GM18502 (cell line): ENCODE measurements around the gene TTC39A.

Source experiments
- ATAC-seq: cut with Tn5 transposase; IDR thresholded peaks from one replicate; pipeline ENCODE4 v1.9.1; 2021; ENCODE audit warnings: mild to moderate bottlenecking; ENCODE audit not compliant: unreplicated experiment, poor library complexity

TTC39A gene

DNA sequence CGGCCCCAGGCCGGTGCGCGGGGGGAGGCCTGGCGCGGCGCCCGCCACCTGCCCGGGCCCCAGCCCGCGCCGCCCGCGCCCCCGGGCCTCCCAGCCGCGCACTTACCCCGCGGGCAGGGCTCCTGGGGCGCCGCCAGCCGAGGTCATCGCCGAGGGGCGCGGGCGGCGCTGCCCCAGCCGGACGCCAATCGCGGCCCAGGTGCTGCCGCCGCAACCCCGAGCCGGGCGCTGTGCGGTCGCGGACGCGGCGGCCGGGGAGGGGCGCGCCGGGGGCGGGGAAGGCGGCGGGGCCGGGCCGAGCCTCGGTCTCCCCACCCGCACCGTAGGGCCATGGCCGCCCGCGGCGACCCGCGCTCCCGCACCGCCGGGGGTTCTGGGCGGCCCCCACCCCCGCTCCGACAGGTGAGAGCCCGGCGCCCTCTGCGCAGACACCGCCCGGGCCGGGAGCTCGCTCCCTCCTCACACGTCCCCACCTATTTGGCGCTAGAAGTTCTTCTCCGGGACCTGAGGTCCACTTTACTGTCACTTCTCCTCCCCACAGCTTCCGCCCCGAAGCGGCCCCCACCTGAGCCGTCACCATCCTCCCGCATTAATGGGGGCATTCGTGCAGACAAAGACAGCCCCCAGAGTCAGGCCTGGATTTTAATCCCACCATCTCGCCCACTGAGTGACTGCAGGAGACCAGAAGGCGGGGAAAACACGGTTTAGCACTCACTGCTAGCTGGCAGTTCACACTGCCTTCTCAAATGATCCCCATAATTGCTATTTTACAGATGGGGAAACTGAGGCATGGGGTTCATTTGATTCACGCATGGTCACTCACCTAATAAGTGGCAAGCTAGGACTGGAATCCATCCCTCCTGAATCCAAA lies at the start of gene TTC39A:
Gene TTC39A, minus strand, starts transcription at position 232 of the 871 bp plus-strand sequence. Its CDS starts 85 bp downstream, at position 147.
- ATAC-seq: no peak

DNA sequence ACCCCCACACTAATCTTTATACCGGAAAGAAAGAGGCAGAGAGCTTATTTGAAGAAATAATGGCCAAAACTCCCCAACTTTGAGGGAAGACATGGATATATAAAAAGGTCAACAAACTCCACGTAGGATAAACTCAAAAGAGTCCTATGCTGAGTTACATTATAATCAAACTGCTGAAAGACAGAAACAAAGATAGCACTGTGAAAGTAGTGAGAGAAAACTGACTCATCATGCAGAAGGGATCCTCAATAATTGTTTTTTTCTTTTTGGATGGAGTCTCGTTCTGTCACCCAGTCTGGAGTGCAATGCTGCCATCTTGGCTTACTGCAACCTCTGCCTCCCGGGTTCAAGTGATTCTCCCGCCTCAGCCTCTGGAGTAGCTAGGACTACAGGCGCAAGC lies 48.5 kb upstream of the TTC39A start:
- no peak for ATAC-seq

GRCh38 chr1:51373898-51374297 lies 43.5 kb upstream of the TTC39A start:
- ATAC-seq: no peak

DNA sequence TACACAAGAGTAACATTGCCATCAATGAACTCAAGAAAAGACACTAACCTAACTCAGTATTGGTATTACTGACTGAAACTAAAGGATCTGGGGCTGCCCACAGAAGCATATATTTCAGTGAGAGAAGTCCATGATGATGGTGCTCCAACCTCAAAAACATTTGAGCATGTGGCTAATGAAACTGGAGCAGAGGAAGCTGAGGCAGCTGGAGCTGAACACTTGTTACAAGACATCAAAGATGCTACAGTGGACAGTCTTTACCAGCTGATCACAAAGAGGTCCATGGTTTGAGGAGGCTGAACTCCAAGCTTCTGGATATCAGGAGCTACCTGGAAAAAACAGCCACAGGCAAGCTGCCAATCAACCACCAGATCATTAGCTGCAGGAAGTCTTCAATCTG lies 42.2 kb upstream of the TTC39A start:
- no peak for ATAC-seq

- no peak for ATAC-seq
These were observed 38.8 kb upstream of the TTC39A start for GRCh38 chr1:51369171-51369570.

DNA sequence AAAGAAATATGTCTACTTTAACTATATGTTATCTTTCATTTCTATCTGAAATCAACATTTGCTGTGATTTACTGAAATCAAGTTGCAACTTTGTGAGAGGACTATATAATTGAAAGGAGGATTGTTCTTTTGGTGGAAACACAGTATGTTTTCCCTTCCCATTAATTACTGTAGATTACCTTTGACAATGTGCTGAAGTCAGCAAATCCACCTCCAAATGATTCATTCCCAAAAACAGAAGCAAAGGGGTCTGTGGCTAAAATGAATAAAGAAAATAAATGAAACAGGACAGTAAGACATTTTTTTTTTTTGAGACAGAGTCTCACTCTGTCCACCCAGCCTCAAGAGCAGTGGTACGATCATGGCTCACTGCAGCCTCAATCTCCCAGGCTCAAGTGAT lies 35.4 kb upstream of the TTC39A start:
- ATAC-seq: no peak

- ATAC-seq: no peak
These were observed 29.5 kb upstream of the TTC39A start for GRCh38 chr1:51359879-51360278.

GRCh38 chr1:51355382-51355781 lies 25.0 kb upstream of the TTC39A start:
- no peak for ATAC-seq

DNA sequence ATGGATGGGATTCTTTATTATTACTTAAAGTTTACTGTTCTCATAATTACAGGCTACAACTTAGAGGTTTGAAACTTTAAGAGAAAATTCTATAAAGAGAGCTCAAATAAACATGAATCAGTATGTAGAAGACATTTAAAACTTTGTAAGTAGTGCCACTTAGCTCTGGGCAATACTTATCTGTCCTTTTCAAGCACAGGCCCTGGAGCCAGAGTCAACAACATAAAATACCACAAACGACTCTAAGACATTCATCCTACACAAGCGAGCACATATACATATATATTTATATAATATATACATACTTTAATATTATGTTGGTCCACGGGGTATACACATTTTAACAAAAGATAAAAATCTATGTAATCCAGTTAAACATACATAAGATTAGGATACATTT lies 24.1 kb upstream of the TTC39A start:
- no peak for ATAC-seq

DNA sequence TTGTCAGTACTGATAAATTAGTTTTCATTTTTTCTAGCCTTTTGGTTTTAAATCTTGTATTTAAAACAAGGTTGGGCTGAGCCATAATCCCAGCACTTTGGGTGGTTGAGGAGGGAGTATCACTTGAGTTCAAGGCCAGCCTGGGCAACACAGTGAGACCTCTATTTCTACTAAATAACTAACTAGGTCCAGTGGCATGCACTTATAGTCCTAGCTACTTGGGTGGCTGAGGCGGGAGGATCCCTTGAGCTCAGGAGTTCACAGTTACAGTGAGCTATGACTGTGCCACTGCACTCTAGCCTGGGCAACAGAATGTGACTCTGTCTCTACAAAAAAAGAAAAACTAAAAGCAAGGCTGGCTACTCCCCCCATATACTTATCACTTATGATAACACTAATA lies 21.5 kb upstream of the TTC39A start:
- ATAC-seq: no peak

- ATAC-seq: no peak
These were observed 19.5 kb upstream of the TTC39A start for GRCh38 chr1:51349862-51350261.

- ATAC-seq: no peak
These were observed 17.8 kb upstream of the TTC39A start for GRCh38 chr1:51348147-51348527.

- ATAC-seq: no peak
These were observed 17.2 kb upstream of the TTC39A start for GRCh38 chr1:51347398-51348146.

DNA sequence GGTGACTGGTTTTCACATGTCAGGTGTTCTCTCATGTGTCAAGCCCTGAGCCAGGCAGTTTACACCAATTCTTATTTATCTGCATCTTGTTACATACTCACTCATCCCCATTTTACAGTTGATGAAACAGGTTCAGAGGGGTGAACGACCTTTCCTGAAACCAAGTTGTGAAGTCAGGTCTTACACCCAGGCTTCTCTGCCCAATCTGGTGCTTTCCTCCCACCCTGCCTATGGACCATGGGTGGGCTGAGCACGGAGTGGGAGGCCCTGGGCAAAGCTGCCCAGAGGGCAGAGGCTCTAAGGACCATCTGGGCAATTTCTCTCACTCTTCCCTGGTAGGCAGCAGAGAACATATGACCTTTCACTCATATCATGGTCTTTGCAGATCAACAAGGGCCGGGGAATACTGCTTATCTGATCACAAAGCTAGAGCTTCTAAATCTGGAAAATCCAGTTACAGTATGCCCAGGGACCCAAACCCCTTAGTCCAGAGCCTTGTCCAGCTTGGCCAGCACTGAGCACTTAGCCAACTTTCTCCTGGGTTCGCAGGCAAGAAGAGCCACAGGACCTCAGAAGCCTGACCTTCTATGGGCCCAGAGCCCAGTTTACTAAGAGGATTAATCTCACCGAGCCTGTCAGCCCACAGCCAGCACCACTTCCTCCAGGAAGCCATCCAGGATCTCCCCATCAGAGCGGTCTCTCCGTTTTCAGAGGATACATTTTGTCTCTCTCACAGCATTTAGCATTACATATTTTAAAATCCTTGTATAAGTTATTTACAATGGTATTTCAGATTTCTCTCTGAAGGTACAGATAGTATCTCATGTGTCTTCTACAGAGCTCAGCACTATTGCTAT lies 16.0 kb upstream of the TTC39A start:
- no peak for ATAC-seq

DNA sequence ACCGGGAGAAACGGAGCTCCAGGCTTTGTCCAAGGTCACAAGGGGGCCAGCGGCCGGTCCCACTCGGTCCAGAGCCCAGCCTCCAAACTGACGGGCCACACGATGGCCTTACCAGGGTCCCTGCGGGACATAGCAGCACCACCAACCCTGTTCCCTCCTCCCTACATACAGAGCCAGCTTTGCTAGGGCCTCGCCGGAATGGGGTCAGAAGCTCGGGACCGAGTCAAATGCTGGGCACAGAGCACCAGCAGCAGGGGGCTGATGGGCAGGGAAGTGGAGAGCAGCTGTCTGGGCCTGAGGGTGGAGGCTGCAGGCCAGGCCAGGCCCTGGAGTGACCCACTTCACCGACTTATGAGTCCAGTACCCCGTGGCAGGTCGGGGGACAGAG lies 14.9 kb upstream of the TTC39A start:
- no peak for ATAC-seq

DNA sequence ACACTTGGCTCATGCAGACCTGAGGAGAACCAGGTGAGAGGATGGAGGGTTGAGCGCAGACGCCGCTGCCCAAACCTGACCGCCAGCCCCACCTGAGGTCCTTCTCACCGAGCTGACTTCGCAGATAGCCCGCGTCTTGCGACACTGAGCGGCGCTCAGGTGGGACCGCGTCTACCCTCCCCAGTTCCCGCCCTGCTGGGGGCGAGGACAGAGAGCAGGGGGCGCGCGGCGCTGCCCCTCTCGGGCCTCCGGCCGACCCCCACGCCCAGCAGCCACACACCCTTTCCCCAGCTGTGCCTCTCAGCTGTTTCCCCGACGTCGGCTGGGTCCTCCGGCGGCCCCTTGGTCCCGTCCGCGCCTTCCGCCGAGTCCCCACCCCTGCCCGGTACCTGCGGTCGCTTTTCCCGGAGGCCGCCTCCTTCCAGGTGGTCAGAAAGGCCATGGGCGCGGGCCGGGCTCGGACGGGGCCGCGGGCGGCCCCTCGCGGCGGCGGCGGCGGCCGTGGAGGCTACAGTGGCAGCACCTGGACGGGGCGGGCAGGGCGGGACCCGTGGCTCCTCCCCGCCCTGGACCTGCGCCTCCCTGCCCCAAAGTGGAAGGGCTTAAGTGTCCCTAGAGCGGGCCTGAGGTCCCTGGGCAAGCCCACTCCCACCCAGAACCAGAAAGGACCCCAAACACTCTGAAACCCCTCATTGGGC lies 14.4 kb upstream of the TTC39A start:
- no peak for ATAC-seq

DNA sequence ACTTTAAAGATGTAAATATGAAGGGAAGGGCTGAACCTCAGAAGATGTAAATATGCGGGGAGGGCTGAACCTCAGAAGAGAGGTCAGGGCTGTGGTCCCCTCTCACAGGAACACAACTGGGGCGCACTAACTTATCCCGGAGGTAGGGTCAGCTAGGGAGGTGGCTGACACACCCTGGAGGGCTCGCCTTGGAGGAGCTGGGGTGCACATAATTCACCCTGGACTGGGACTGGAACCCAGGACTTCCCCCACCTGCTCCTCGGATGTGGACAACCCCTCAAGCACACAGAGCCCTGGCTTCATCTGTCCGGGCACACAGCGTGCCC lies 13.9 kb upstream of the TTC39A start:
- no peak for ATAC-seq

GRCh38 chr1:51343624-51344023 lies 13.3 kb upstream of the TTC39A start:
- no peak for ATAC-seq

DNA sequence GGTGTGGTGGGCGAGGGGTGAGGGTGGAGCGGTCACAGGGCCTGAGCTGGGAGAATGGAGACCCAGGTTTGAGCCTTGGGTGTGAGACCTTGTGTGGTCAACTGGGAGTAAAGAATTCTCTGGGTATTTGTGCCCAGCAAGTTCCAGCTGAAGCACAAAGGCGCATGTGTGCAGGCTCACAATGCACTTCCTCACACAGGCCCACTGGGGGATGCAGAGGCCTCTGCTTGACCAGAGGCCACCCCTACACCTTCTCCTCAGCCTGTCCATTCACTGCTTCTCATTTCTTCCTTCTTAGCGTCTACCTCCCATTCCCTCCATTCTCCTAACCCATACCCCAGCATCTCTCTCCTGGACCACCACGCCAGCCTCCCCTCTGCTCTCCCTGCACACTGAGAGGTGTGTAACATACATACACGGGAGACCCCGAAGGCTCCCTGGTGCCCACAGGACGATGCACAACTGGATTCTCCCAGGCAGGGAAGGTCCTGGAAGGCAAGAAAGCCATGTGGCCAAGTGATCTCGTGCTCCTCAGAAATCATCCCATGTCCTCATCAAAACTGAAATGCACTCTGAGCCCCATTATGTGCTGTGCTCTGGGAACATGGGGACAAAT lies 12.3 kb upstream of the TTC39A start:
- ATAC-seq: no peak
